NT2/D1 (cell line): Measurements from ENCODE around the gene CDH20.

ENCODE experiments used
- SUZ12 ChIP-seq: IDR thresholded peaks from 2 replicates; pipeline ENCODE4 v1.6.1; 2011; ENCODE audit not compliant: insufficient read length, insufficient read depth; ENCODE audit errors: extremely low read depth
- YY1 ChIP-seq: IDR thresholded peaks from 2 replicates; pipeline ENCODE4 v1.6.1; 2011; ENCODE audit not compliant: insufficient read length, insufficient read depth
- ZNF274 ChIP-seq: IDR thresholded peaks from 2 replicates; pipeline ENCODE4 v1.6.1; 2011; ENCODE audit warnings: mild to moderate bottlenecking, low read depth, low read length

- TF ChIP-seq SUZ12 (no peak), YY1 (no peak), ZNF274 (no peak)
Observed at GRCh38 chr18:61292280-61293035, 40.8 kb upstream of the CDH20 start.
